ENCODE measurements around the gene TTC16.

- TF ChIP-seq CTCF (IDR thresholded peaks at IDR 0.05): no peak
- no peak for TF ChIP-seq POLR2A (IDR thresholded peaks at IDR 0.05)
- no peak for TF ChIP-seq POLR2AphosphoS5 (IDR thresholded peaks at IDR 0.05)
These were observed 35.7 kb upstream of the TTC16 start for GRCh38 chr9:127680226-127680625.

All from sigmoid colon (tissue), 4 donors.